MM.1S (cell line): ENCODE measurements around the gene OR1F1.

Experiments used
- DNase-seq: peaks from one replicate; pipeline ENCODE4 v3.0.0-alpha.2; 2015
- H2AFZ ChIP-seq: fragments of 300-600 bp; sonication (generic); 2 replicates; pipeline ENCODE4 v1.6.0; 2016; ENCODE audit warnings: antibody characterized with exemption, low read length
- H3F3A ChIP-seq: fragments of 300-600 bp; sonication (generic); 2 replicates; pipeline ENCODE4 v1.6.1; 2016; ENCODE audit warnings: mild to moderate bottlenecking, antibody characterized with exemption, low read length, moderate library complexity, mixed read lengths; ENCODE audit not compliant: insufficient read depth
- H3K27ac ChIP-seq: fragments of 300-600 bp; sonication (generic); 2 replicates; pipeline ENCODE4 v1.5.1; 2016; ENCODE audit warnings: mild to moderate bottlenecking, low read length
- H3K27me3 ChIP-seq: fragments of 300-600 bp; sonication (generic); replicated peaks from 2 replicates; pipeline ENCODE4 v1.6.0; 2016; ENCODE audit warnings: low read length; ENCODE audit not compliant: insufficient read depth
- H3K36me3 ChIP-seq: fragments of 300-600 bp; sonication (generic); replicated peaks from 2 replicates; pipeline ENCODE4 v1.6.1; 2016; ENCODE audit warnings: mild to moderate bottlenecking, low read length, mixed read lengths; ENCODE audit not compliant: insufficient read depth
- H3K4me1 ChIP-seq: fragments of 300-600 bp; sonication (generic); 2 replicates; pipeline ENCODE4 v1.6.1; 2016; ENCODE audit warnings: low read length, mixed read lengths
- H3K4me2 ChIP-seq: fragments of 300-600 bp; sonication (generic); 2 replicates; pipeline ENCODE4 v1.6.0; 2016; ENCODE audit warnings: low read depth, low read length
- H3K4me3 ChIP-seq: fragments of 300-600 bp; sonication (generic); 2 replicates; pipeline ENCODE4 v1.5.1; 2016; ENCODE audit warnings: low read length, mixed read lengths
- H3K79me2 ChIP-seq: fragments of 300-600 bp; sonication (generic); 2 replicates; pipeline ENCODE4 v1.6.1; 2016; ENCODE audit warnings: mixed run types, low read length, mixed read lengths
- H3K9ac ChIP-seq: fragments of 300-600 bp; sonication (generic); 2 replicates; pipeline ENCODE4 v1.6.1; 2016; ENCODE audit warnings: low read length, mixed read lengths
- H3K9me2 ChIP-seq: fragments of 300-600 bp; sonication (generic); replicated peaks from 2 replicates; pipeline ENCODE4 v1.6.1; 2016; ENCODE audit warnings: mild to moderate bottlenecking, low read length, mixed read lengths; ENCODE audit not compliant: insufficient read depth
- H3K9me3 ChIP-seq: fragments of 300-600 bp; sonication (generic); replicated peaks from 2 replicates; pipeline ENCODE4 v1.6.1; 2016; ENCODE audit warnings: mild to moderate bottlenecking, low read length, mixed read lengths; ENCODE audit not compliant: insufficient read depth
- H4K20me1 ChIP-seq: fragments of 300-600 bp; sonication (generic); 2 replicates; pipeline ENCODE4 v1.6.1; 2016; ENCODE audit warnings: mild to moderate bottlenecking, low read length, moderate library complexity, mixed read lengths; ENCODE audit not compliant: insufficient read depth
- CTCF ChIP-seq: fragments of 300-600 bp; sonication (generic); IDR thresholded peaks from 2 replicates; pipeline ENCODE4 v1.5.1; 2016; ENCODE audit warnings: antibody characterized with exemption, low read length, mixed read lengths
- EZH2 ChIP-seq: fragments of 300-600 bp; sonication (generic); optimal IDR thresholded peaks from 2 replicates; pipeline ENCODE3; 2017; ENCODE audit warnings: low read depth, mild to moderate bottlenecking, antibody characterized with exemption, low read length, mixed read lengths
- EZH2phosphoT487 ChIP-seq: fragments of 300-600 bp; sonication (generic); IDR thresholded peaks from 2 replicates; pipeline ENCODE4 v1.6.1; 2018; ENCODE audit warnings: antibody characterized with exemption, low read length

The OR1F1 gene

DNA sequence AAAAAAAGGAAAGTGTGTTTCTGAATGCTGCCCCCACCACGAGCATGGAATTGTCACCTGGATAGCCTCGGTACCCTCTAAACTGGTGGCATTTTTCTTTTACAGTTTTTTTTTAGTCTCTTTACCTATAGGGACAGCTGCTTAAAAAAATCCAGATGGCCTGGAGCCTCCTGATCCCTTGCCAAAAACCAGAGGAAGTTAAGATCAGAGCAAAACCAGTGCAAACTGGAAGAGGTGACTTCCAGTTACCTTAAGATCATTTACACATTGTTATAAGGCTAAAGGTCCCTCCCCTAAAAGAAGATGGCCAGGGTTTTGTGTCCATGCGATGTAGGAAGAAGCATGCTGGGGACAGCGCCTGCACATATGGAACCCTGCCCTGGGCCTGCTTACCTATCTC, 65.0 kb downstream of the OR1F1 start:
- DNase-seq: no peak
- Histone ChIP-seq H2AFZ (no peak overlapping the region), H3K4me1 (no peaks in the 10 kb centered on the region), H3K79me2 (no peaks in the 10 kb centered on the region), H3K27me3 (peaks cover 62% of the 10 kb centered on the region), H3K4me3 (no peak overlapping the region), H4K20me1 (no peaks in the 10 kb centered on the region), H3K9ac (no peak overlapping the region), H3K27ac (no peak overlapping the region), H3K9me2 (no peaks in the 10 kb centered on the region), H3K9me3 (no peaks in the 10 kb centered on the region), H3K4me2 (no peak overlapping the region), H3K36me3 (no peaks in the 10 kb centered on the region), H3F3A (no peaks in the 10 kb centered on the region)
- TF ChIP-seq EZH2 (no peak), EZH2phosphoT487 (no peak), CTCF (no peak)

DNA sequence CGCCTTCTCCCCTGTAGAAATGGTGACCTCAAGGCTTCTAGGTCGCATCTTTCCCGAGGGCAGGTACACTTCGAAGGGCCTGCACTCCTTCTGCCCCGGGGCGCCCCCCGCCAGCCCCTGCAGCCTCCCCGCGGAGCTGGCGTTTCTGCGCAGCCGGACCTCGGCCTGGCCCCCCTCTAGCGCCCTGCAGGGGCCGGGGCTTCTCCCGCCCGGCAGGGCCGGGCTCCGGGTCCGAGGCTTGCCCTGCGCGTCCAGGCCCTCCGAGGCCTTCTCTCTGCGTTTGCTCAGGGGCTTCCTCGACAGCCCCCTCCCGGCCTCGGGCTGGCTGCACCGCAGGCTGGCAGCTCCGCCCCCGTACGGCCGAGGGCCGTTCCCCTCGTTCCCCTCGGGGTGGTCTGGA, 66.3 kb downstream of the OR1F1 start:
- H3K9me2 ChIP-seq: no peaks in the 10 kb centered on the region
- H3K4me1 ChIP-seq: no peaks in the 10 kb centered on the region
- H3K4me2 ChIP-seq: no peak overlapping the region
- H3K9me3 ChIP-seq: no peaks in the 10 kb centered on the region
- no peak for DNase-seq
- no peak overlapping the region for H2AFZ ChIP-seq
- no peak overlapping the region for H3K9ac ChIP-seq
- no peaks in the 10 kb centered on the region for H3K36me3 ChIP-seq
- H3K4me3 ChIP-seq: no peak overlapping the region
- TF ChIP-seq EZH2 (no peak), CTCF (no peak), EZH2phosphoT487 (no peak)
- H4K20me1 ChIP-seq: no peaks in the 10 kb centered on the region
- no peaks in the 10 kb centered on the region for H3F3A ChIP-seq
- no peaks in the 10 kb centered on the region for H3K79me2 ChIP-seq
- H3K27ac ChIP-seq: no peak overlapping the region
- peaks cover 63% of the 10 kb centered on the region for H3K27me3 ChIP-seq
